Karpas-422 (cell line): ENCODE results near the gene KRTAP5-2. TPM values are rescaled to one million over a fixed set of nuclear protein-coding genes. Genes with fewer than 3 reads are reported as not detected.

ENCODE experiments used
- DNase-seq: peaks from one replicate; pipeline ENCODE4 v3.0.0-alpha.2; 2015
- H2AFZ ChIP-seq: fragments of 200-600 bp; sonication (generic); 2 replicates; pipeline ENCODE4 v1.6.1; 2014; ENCODE audit warnings: antibody characterized with exemption, low read length, mixed read lengths
- H3K27ac ChIP-seq: fragments of 200-600 bp; sonication (generic); 2 replicates; pipeline ENCODE4 v1.5.1; 2014; ENCODE audit warnings: mild to moderate bottlenecking, low read length, moderate library complexity
- H3K27me3 ChIP-seq: fragments of 200-600 bp; sonication (generic); 2 replicates; pipeline ENCODE4 v1.6.1; 2014; ENCODE audit warnings: low read length, mixed read lengths
- H3K36me3 ChIP-seq: fragments of 200-600 bp; sonication (generic); 2 replicates; pipeline ENCODE4 v1.6.1; 2014; ENCODE audit warnings: low read length, mixed read lengths; ENCODE audit not compliant: insufficient read depth
- H3K4me1 ChIP-seq: fragments of 200-600 bp; sonication (generic); 2 replicates; pipeline ENCODE4 v1.6.1; 2014; ENCODE audit warnings: mild to moderate bottlenecking, low read length, mixed read lengths
- H3K4me2 ChIP-seq: fragments of 200-600 bp; sonication (generic); 2 replicates; pipeline ENCODE4 v1.6.1; 2014; ENCODE audit warnings: low read length, low read depth, mild to moderate bottlenecking; ENCODE audit not compliant: poor library complexity, severe bottlenecking
- H3K4me3 ChIP-seq: fragments of 200-600 bp; sonication (generic); 2 replicates; pipeline ENCODE4 v1.5.1; 2014; ENCODE audit warnings: mild to moderate bottlenecking, antibody characterized with exemption, low read length, mixed read lengths
- H3K79me2 ChIP-seq: fragments of 200-600 bp; sonication (generic); 2 replicates; pipeline ENCODE4 v1.6.1; 2014; ENCODE audit warnings: mild to moderate bottlenecking, low read length, mixed read lengths
- H3K9ac ChIP-seq: fragments of 200-600 bp; sonication (generic); 2 replicates; pipeline ENCODE4 v1.6.0; 2014; ENCODE audit warnings: low read length
- H3K9me2 ChIP-seq: fragments of 200-600 bp; sonication (generic), shearing (Covaris generic); replicated peaks from 2 replicates; pipeline ENCODE4 v1.6.0; 2014; ENCODE audit warnings: mild to moderate bottlenecking, low read length, moderate library complexity; ENCODE audit not compliant: insufficient read depth
- H3K9me3 ChIP-seq: fragments of 300-700, 200-600 bp; sonication (generic); 2 replicates; pipeline ENCODE4 v1.6.1; 2014; ENCODE audit warnings: low read length, mixed read lengths
- H4K20me1 ChIP-seq: fragments of 200-600 bp; sonication (generic); 2 replicates; pipeline ENCODE4 v1.6.1; 2014; ENCODE audit warnings: mild to moderate bottlenecking, antibody characterized with exemption, low read length, low read depth; ENCODE audit not compliant: insufficient read depth
- total RNA-seq: library from RNA; depleted of rRNA; stranded (reverse); fragments of >200 nt; shearing (Covaris generic); gene quantifications from 2 replicates; pipeline ENCODE4 v1.2.3, GENCODE V29; 2014; ENCODE audit warnings: low replicate concordance

Gene KRTAP5-2
- total RNA-seq, 1 experiment from 2014 or later, result not detected

DNA sequence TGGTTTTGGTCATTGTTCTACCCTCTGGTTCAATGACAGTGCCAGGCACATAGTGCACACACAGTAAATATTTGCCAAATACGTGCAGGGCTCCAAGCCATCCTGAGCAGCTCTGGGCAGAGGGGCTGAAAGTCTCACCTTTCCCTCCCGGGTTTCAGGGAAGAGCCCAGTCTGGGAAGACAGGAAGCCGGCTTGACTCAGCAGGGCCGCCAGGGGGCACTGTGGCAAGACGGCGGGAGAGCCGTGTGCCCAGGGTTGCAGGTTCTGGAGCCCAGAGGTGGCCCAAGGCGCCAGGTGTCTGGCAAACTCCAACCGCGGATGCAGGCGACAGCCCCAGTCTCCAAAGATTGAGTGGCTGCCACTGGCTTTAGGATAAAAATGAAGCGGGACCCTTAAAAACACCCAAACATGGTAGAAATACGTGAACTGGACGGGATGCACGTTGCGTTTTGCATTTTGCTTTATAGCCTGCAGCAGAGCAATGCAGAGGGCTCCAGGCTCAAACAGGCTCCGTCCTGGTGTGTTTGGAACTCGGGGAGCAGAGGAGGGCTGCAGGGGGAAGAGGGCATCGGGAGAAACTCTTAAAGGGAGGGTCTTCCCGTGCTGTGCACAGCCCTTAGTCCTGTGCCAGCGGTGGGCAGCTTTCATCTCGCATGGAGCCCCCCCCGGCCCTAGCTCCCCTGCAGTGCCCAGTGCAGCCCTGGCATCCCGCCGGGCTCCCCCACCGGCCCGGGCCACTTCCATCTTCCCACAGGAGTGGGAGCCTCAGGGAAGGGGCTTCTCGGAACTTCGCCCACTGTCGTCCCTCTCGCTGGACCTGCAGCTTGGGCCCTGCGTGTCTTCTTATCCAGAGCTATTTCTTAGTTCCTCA, 42.2 kb upstream of the KRTAP5-2 start:
- H3K9ac ChIP-seq, result no peak overlapping the region
- DNase-seq, result peak; percentile 65
- no peaks in the 10 kb centered on the region for H3K79me2 ChIP-seq
- H3K4me1 ChIP-seq, result no peaks in the 10 kb centered on the region
- no peak overlapping the region for H3K4me2 ChIP-seq
- H3K9me3 ChIP-seq, result no peaks in the 10 kb centered on the region
- no peak overlapping the region for H2AFZ ChIP-seq
- no peaks in the 10 kb centered on the region for H3K9me2 ChIP-seq
- H3K4me3 ChIP-seq, result no peak overlapping the region
- H4K20me1 ChIP-seq, result no peaks in the 10 kb centered on the region
- H3K36me3 ChIP-seq, result no peaks in the 10 kb centered on the region
- H3K27me3 ChIP-seq, result no peaks in the 10 kb centered on the region
- no peak overlapping the region for H3K27ac ChIP-seq

DNA sequence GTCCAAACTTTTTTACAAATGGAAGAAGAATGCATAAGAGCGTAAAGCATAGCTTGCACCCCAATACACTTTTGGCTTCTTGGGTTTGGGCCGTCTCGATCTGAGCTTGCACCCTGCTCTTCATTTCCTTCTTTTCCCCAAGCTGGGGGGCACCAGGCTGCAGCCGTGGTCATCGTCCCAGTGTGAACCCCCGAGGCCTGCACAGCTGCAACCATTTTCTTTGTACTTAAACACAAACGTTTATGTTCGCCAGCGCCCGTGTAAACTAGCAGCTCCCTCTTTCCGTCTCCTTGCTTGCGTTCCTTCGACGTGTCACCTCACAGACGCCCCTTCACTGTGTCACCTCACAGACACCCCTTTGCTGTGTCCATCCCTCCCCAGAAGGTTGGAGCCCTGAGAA, 41.6 kb upstream of the KRTAP5-2 start:
- DNase-seq, result no peak
- no peak overlapping the region for H2AFZ ChIP-seq
- H3K9ac ChIP-seq, result no peak overlapping the region
- H3K4me3 ChIP-seq, result no peak overlapping the region
- H3K27me3 ChIP-seq, result no peaks in the 10 kb centered on the region
- H3K4me1 ChIP-seq, result no peaks in the 10 kb centered on the region
- H3K79me2 ChIP-seq, result no peaks in the 10 kb centered on the region
- no peaks in the 10 kb centered on the region for H3K9me3 ChIP-seq
- no peak overlapping the region for H3K4me2 ChIP-seq
- no peaks in the 10 kb centered on the region for H3K9me2 ChIP-seq
- no peak overlapping the region for H3K27ac ChIP-seq
- H3K36me3 ChIP-seq, result no peaks in the 10 kb centered on the region
- no peaks in the 10 kb centered on the region for H4K20me1 ChIP-seq

DNA sequence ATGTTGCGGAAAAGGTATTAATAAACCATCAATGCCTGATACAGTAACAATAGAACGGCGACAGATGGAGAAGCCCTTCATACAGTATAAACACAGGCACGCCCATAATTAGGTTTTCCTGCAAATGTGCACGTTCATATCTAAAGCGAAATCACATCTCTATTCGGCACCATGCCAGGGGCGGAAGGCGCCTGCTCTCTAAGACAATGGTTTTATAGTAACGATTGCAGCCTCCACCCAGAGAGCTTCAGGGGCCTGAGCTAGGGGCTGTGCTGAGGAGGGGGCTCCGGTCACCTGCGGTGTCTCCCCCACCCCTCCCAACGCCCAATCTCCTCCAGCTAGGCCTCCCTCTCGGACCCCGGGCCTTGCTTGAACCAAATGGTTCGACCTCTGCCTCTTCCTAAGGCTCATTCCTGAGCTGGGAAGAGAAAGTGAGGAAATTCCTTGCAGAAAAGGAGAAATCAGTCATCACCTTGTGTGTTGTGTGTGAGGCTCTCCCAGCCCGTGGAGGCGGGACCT, 41.1 kb upstream of the KRTAP5-2 start:
- Histone ChIP-seq H3K9ac (no peak overlapping the region), H2AFZ (no peak overlapping the region), H4K20me1 (no peaks in the 10 kb centered on the region), H3K4me3 (no peak overlapping the region), H3K9me3 (no peaks in the 10 kb centered on the region), H3K4me2 (no peak overlapping the region), H3K9me2 (no peaks in the 10 kb centered on the region), H3K27ac (no peak overlapping the region), H3K36me3 (no peaks in the 10 kb centered on the region), H3K4me1 (no peaks in the 10 kb centered on the region), H3K27me3 (no peaks in the 10 kb centered on the region), H3K79me2 (no peaks in the 10 kb centered on the region)
- DNase-seq, result no peak

DNA sequence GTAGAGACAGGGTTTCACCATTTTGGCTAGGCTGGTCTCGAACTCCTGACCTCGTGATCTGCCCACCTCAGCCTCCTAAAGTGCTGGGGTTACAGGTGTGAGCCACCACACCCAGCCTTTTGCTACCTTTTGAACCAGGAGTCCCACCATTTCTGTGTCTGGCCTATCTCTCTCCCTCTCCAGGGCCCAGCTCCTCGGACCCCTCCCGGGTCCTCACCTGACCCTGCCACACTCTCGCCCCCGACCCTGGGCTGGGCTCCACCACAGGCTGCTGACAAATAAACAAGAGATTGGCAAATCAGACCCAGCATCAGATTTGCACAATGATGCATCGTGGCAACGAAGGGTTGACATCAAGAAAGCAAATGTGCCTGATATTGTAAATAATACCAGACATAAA, 40.2 kb upstream of the KRTAP5-2 start:
- H3K27ac ChIP-seq, result no peak overlapping the region
- no peak overlapping the region for H3K9ac ChIP-seq
- no peaks in the 10 kb centered on the region for H3K9me3 ChIP-seq
- no peak overlapping the region for H3K4me2 ChIP-seq
- DNase-seq, result no peak
- H3K4me3 ChIP-seq, result no peak overlapping the region
- no peaks in the 10 kb centered on the region for H3K4me1 ChIP-seq
- no peaks in the 10 kb centered on the region for H4K20me1 ChIP-seq
- H3K36me3 ChIP-seq, result no peaks in the 10 kb centered on the region
- H2AFZ ChIP-seq, result no peak overlapping the region
- H3K79me2 ChIP-seq, result no peaks in the 10 kb centered on the region
- H3K27me3 ChIP-seq, result no peaks in the 10 kb centered on the region
- H3K9me2 ChIP-seq, result no peaks in the 10 kb centered on the region

DNA sequence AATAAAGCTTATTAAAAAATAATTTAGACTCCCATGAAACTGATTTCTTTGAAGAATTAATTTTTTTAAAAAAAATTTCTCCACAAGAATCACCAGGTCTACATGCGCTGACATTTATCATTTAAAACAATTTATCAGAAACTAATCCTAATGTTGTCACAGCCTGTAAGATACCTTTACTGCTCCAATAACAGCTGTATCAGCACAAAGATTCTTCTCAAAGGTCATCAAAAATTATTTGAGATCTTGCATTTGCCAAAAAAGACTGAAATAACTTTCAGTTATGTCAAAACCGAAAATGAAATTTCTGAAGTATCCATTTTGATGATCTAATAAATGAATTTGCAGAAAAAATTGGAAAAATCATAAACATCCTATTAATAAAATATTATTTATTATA, 39.5 kb upstream of the KRTAP5-2 start:
- Histone ChIP-seq H3K4me1 (no peaks in the 10 kb centered on the region), H3K4me3 (no peak overlapping the region), H3K27ac (no peak overlapping the region), H3K9me3 (no peaks in the 10 kb centered on the region), H4K20me1 (no peaks in the 10 kb centered on the region), H3K27me3 (no peaks in the 10 kb centered on the region), H3K9ac (no peak overlapping the region), H3K4me2 (no peak overlapping the region), H2AFZ (no peak overlapping the region), H3K9me2 (no peaks in the 10 kb centered on the region), H3K79me2 (no peaks in the 10 kb centered on the region), H3K36me3 (no peaks in the 10 kb centered on the region)
- no peak for DNase-seq

DNA sequence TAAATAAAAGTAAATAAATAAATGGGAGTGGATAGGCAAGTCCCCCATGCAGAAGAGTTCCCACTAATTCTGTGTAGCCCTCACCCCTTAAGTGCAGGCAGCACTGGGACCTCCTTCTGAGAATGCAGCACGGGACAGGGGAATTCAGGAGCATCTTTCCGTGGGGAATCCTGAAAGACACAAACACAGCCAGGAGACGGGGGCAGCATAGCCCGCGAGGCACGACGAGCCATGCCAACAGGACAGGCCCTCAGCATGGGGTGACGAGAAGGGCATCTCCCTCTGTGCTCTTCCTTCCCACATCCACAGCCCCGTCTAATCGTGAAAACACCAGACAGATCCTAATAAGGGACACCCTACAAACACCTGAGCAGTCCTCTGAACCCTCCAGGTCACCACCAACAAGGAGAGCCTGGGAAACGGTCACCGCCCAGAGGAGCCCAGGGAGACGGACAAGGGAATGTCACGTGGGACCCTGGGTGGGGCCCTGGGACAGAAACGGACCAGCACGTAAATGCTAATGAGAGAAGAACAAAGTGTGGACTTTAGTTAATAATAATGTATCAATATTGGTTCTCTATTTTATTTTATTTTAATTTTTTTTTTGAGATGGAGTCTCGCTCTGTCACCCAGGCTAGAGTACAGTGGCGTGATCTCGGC, 38.3 kb upstream of the KRTAP5-2 start:
- H3K4me3 ChIP-seq, result no peak overlapping the region
- no peaks in the 10 kb centered on the region for H3K36me3 ChIP-seq
- H3K4me1 ChIP-seq, result no peaks in the 10 kb centered on the region
- H3K27me3 ChIP-seq, result no peaks in the 10 kb centered on the region
- H4K20me1 ChIP-seq, result no peaks in the 10 kb centered on the region
- no peaks in the 10 kb centered on the region for H3K79me2 ChIP-seq
- H3K9ac ChIP-seq, result no peak overlapping the region
- no peaks in the 10 kb centered on the region for H3K9me3 ChIP-seq
- H2AFZ ChIP-seq, result no peak overlapping the region
- no peak overlapping the region for H3K27ac ChIP-seq
- H3K9me2 ChIP-seq, result no peaks in the 10 kb centered on the region
- DNase-seq, result no peak
- no peak overlapping the region for H3K4me2 ChIP-seq

DNA sequence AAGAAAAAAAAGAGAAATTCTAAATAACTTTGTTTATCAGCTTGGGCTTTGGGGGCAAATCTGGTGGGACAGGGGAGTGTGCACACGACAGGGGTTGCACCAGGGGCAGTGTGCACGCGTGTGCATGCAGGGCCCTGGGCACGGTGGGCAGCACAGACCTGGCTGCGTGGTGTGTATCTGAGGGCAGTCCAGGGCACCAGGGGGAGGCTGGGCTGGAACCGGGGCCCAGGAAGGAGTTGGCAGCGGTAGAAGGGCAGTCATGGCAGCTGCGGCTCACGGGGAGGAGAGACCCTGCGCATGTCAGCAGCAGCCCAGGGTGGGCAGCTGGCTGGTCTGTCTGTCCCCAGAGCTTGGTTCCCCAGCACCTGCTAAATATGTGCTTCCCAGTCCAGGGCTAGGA, 35.8 kb upstream of the KRTAP5-2 start:
- Histone ChIP-seq H3K27ac (no peak overlapping the region), H3K4me3 (no peak overlapping the region), H2AFZ (no peak overlapping the region), H3K36me3 (no peaks in the 10 kb centered on the region), H3K4me1 (no peaks in the 10 kb centered on the region), H3K4me2 (no peak overlapping the region), H3K9ac (no peak overlapping the region), H3K9me3 (no peaks in the 10 kb centered on the region), H3K27me3 (no peaks in the 10 kb centered on the region), H3K9me2 (no peaks in the 10 kb centered on the region), H4K20me1 (no peaks in the 10 kb centered on the region), H3K79me2 (no peaks in the 10 kb centered on the region)
- DNase-seq, result no peak

DNA sequence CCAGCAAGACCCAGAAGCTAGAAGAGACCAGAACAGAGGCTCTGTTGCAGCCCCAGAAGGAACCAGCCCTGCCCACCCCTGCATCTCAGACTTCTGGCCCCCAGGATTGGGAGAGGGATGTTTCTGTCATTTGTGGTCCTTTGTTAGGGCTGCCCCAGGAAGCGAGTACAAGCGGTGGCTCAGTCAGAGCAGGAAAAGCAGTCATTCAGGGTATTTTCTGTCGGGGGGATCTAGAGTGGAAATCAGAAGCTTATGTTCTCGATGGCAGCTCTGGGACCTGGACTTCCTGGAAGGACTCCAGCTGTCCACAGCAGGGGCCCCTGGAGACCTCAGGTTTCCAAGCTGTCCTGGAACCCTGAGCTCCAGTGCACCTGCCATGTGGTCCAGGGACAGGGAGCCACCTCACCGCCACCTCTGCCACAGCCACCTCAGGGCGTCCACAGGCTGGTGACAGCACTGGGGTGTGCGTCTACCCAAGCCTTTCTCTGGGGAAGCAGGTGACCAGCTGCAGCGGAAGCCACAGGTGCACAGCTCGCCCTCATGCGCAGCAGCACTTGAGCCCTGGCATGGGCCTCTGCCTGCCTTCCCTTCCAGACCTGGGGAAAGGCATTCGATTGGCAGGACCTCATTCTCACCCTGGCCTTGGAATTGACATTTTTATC, 34.1 kb upstream of the KRTAP5-2 start:
- H4K20me1 ChIP-seq, result no peaks in the 10 kb centered on the region
- no peak overlapping the region for H3K4me2 ChIP-seq
- H3K36me3 ChIP-seq, result no peaks in the 10 kb centered on the region
- no peaks in the 10 kb centered on the region for H3K9me2 ChIP-seq
- no peaks in the 10 kb centered on the region for H3K4me1 ChIP-seq
- no peak for DNase-seq
- H3K9me3 ChIP-seq, result no peaks in the 10 kb centered on the region
- H3K9ac ChIP-seq, result no peak overlapping the region
- H3K27ac ChIP-seq, result no peak overlapping the region
- H3K4me3 ChIP-seq, result no peak overlapping the region
- no peaks in the 10 kb centered on the region for H3K27me3 ChIP-seq
- H2AFZ ChIP-seq, result no peak overlapping the region
- no peaks in the 10 kb centered on the region for H3K79me2 ChIP-seq
